ENCODE measurements around the gene C2orf15. TPM values are rescaled to one million over a fixed set of nuclear protein-coding genes. Genes with fewer than 3 reads are reported as not detected.
"Not testable (repeated sequence)": the region's sequence is repeated elsewhere in the genome, so short reads cannot be mapped to it uniquely, and the experiment has no call there.

C2orf15 gene
- total RNA-seq, 1 donor from 2014 or later, result 0.69 TPM

GRCh38 chr2:99187011-99187410 lies 45.5 kb downstream of the C2orf15 start:
- POLR2A ChIA-PET, result no interaction called here
- ATAC-seq (ENCODE audit: low read depth) (no peak), DNase-seq (no peak)
- no peak for TF ChIP-seq CTCF (IDR thresholded peaks at IDR 0.05)
- no peak overlapping the region for H3K27ac Mint-ChIP-seq
- H3K9me3 Mint-ChIP-seq, result no peaks in the 10 kb centered on the region
- H3K4me1 Mint-ChIP-seq, result peaks cover 21% of the 10 kb centered on the region
- intact Hi-C loops (cut with micrococcal nuclease), result no loop called here
- CTCF ChIA-PET, result no interaction called here
- peaks cover 45% of the 10 kb centered on the region for H3K36me3 Mint-ChIP-seq (ENCODE audit: low read depth)
- H3K4me3 Mint-ChIP-seq, result no peak overlapping the region
- H3K27me3 Mint-ChIP-seq, result no peaks in the 10 kb centered on the region

- CTCF ChIA-PET, result no interaction called here
- Mint-ChIP-seq H3K27me3 (no peaks in the 10 kb centered on the region), H3K27ac (no peak overlapping the region), H3K9me3 (no peaks in the 10 kb centered on the region), H3K4me3 (no peak overlapping the region), H3K36me3 (ENCODE audit: low read depth) (peaks cover 57% of the 10 kb centered on the region), H3K4me1 (peaks cover 13% of the 10 kb centered on the region)
- POLR2A ChIA-PET, result no interaction called here
- intact Hi-C loops (cut with micrococcal nuclease), result no loop called here
- TF ChIP-seq CTCF (IDR thresholded peaks at IDR 0.05), result no peak
- no peak for ATAC-seq (ENCODE audit: low read depth)
- no peak for DNase-seq
Observed at GRCh38 chr2:99188357-99188756, 46.9 kb downstream of the C2orf15 start.

- no peak for ATAC-seq (ENCODE audit: low read depth)
- POLR2A ChIA-PET, result interaction anchor here (0.7 kb wide), 1 partner anchor 11 kb away, joined by 4 read pairs; no protein-coding TSS in a partner anchor
- H3K36me3 Mint-ChIP-seq (ENCODE audit: low read depth), result peaks cover 65% of the 10 kb centered on the region
Observed at GRCh38 chr2:99190548-99190947, 49.0 kb downstream of the C2orf15 start.

GRCh38 chr2:99192364-99192763 lies 50.9 kb downstream of the C2orf15 start:
- H3K27ac Mint-ChIP-seq; POLR2A ChIA-PET; H3K9me3 Mint-ChIP-seq; H3K27me3 Mint-ChIP-seq; CTCF ChIA-PET; DNase-seq; intact Hi-C loops (cut with micrococcal nuclease); H3K4me1 Mint-ChIP-seq; H3K4me3 Mint-ChIP-seq; ATAC-seq (ENCODE audit: low read depth): not testable (repeated sequence)
- peaks cover 73% of the 10 kb centered on the region for H3K36me3 Mint-ChIP-seq (ENCODE audit: low read depth)

More at GRCh38 chr2:99190548-99190947, 49.0 kb downstream of the C2orf15 start:
- CTCF ChIA-PET, result no interaction called here
- Mint-ChIP-seq H3K27ac (no peak overlapping the region), H3K27me3 (no peaks in the 10 kb centered on the region), H3K4me1 (peaks cover 2% of the 10 kb centered on the region), H3K4me3 (no peak overlapping the region), H3K9me3 (no peaks in the 10 kb centered on the region)
- no peak for DNase-seq
- intact Hi-C loops (cut with micrococcal nuclease), result no loop called here
- no peak for TF ChIP-seq CTCF (IDR thresholded peaks at IDR 0.05)

GRCh38 chr2:99198103-99198841 lies 56.8 kb downstream of the C2orf15 start:
- CTCF ChIA-PET, result no interaction called here
- intact Hi-C loops (cut with micrococcal nuclease), result no loop called here
- DNase-seq, result no peak
- no peaks in the 10 kb centered on the region for H3K4me1 Mint-ChIP-seq
- TF ChIP-seq CTCF (IDR thresholded peaks at IDR 0.05), result no peak
- peaks cover 36% of the 10 kb centered on the region for H3K36me3 Mint-ChIP-seq (ENCODE audit: low read depth)
- POLR2A ChIA-PET, result no interaction called here
- H3K4me3 Mint-ChIP-seq, result no peak overlapping the region
- no peak for ATAC-seq (ENCODE audit: low read depth)
- no peaks in the 10 kb centered on the region for H3K9me3 Mint-ChIP-seq
- no peaks in the 10 kb centered on the region for H3K27me3 Mint-ChIP-seq
- no peak overlapping the region for H3K27ac Mint-ChIP-seq
